Thyroid gland (tissue), 4 donors: ENCODE measurements around the gene KISS1R. TPM values are rescaled to one million over a fixed set of nuclear protein-coding genes. Genes with fewer than 3 reads are reported as not detected.

ENCODE experiments used
- DNase-seq, 2 donors: peaks; one replicate each; pipeline ENCODE4 v3.0.0-alpha.2; 2019
- H3K27ac ChIP-seq, 3 donors: fragments of 200-600 bp; sonication (generic); 1 replicate in 2 of 3; 2 replicates in 1 of 3; pipeline ENCODE4 v1.5.1; 2016 to 2019; ENCODE audit warnings: mild to moderate bottlenecking in 1 of 3, moderate library complexity in 1 of 3
- H3K27me3 ChIP-seq: fragments of 200-600 bp; sonication (generic); one replicate; pipeline ENCODE4 v1.5.1; 2019
- H3K36me3 ChIP-seq, 2 donors: fragments of 200-600 bp; sonication (generic); one replicate each; pipeline ENCODE4 v1.5.1; 2016 to 2019
- H3K4me1 ChIP-seq, 2 donors: fragments of 200-600 bp; sonication (generic); one replicate each; pipeline ENCODE4 v1.5.1; 2017 to 2019
- H3K4me3 ChIP-seq, 3 donors: fragments of 200-600 bp; sonication (generic); replicated peaks in 1 of 3; 1 replicate in 2 of 3; 2 replicates in 1 of 3; pipeline ENCODE4 v1.5.1; 2016; ENCODE audit warnings: mild to moderate bottlenecking in 1 of 3
- H3K9me3 ChIP-seq: fragments of 200-600 bp; sonication (generic); one replicate; pipeline ENCODE4 v1.5.1; 2017
- CTCF ChIP-seq, 6 experiments: fragments of 200-600 bp in 3 of 6; fragments of 450-650 bp in 3 of 6; sonication (generic) in 3 of 6; IDR thresholded peaks; one replicate each; pipeline ENCODE4 v1.5.1; 2016 to 2019; ENCODE audit warnings: antibody characterized with exemption in 6 of 6, mild to moderate bottlenecking in 2 of 6, inconsistent platforms in 1 of 6, moderate library complexity in 1 of 6
- POLR2A ChIP-seq, 2 donors: fragments of 450-650 bp; IDR thresholded peaks; one replicate each; pipeline ENCODE4 v1.6.1; 2017; ENCODE audit warnings: antibody characterized with exemption in 2 of 2, mild to moderate bottlenecking in 2 of 2, moderate library complexity in 1 of 2
- WGBS, 2 donors: methylation state at CpG; one replicate each; pipeline ENCODE4 v1.1.5; 2017; 5-methylcytosine and 5-hydroxymethylcytosine counted together
- intact Hi-C: fragments of 100-400 bp; cut with DNase I; formaldehyde crosslinking; loops from one replicate; pipeline ENCODE4 v1.15.1; 2023
- total RNA-seq, 4 donors: library from RNA; depleted of rRNA; stranded (reverse); fragments of >200 nt; gene quantifications; one replicate each; pipeline ENCODE4 v1.2.3, GENCODE V29; 2016

KISS1R gene
- total RNA-seq, 4 donors from 2014 or later, result not detected

DNA sequence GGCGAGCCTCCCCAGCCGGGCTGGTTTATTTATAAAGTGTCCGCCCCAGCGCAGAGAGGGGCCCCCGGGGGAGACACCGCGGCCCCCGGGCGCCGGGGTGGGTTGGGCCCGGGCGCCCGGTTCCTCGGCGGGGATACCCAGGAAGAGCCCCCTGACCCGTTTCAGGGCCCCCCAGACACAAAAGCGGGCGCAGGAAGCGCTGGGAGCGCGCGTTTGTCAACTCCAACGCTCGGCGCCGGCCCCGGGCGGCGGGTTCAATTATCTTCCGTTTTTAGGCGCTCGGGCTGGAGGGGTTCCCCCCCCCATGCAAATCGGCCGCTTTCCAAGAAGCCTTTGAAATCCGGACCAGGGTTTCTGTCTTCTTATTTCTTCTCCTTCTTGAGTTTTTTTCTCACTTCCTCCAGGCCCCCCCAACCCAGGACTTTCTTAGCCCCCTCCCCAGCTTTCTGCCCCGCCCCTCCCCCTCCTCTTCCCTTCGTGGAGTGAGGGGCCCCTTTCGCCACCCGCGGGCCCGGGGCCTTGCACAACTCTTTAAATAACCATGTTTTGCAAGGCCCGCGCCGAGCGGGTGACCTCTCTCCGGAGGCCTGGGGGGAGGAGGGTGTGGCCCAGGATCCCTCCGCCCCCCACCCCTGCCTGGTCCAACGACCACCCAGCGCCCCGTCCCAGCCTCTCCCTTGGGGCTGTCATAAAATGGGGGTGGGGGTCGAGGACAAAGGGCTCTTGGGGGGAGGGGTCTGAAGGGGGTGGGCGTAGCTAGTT, 9.6 kb downstream of the KISS1R start:
- TF ChIP-seq CTCF (IDR thresholded peaks at IDR 0.05) (no peak), POLR2A (IDR thresholded peaks at IDR 0.05) (no peak)
- Histone ChIP-seq H3K27me3 (no peaks in the 10 kb centered on the region), H3K9me3 (no peaks in the 10 kb centered on the region), H3K4me3 (peak overlapping the region; percentile 39 to 95 (median 51)), H3K27ac (peak overlapping the region; percentile 49 to 86 (median 73)), H3K4me1 (peaks cover 6 to 17% of the 10 kb centered on the region in 2 donors), H3K36me3 (no peaks in the 10 kb centered on the region)
- DNase-seq, result peak; percentile 53 to 55
- 0 to 1% methylated on average over 32 to 34 of the region's 52 CpGs for WGBS, 2 donors
- intact Hi-C loops, result loop anchor here (10.0 kb wide), 1 partner anchor 308 kb away; the partner anchor contains the start of gene CBARP

DNA sequence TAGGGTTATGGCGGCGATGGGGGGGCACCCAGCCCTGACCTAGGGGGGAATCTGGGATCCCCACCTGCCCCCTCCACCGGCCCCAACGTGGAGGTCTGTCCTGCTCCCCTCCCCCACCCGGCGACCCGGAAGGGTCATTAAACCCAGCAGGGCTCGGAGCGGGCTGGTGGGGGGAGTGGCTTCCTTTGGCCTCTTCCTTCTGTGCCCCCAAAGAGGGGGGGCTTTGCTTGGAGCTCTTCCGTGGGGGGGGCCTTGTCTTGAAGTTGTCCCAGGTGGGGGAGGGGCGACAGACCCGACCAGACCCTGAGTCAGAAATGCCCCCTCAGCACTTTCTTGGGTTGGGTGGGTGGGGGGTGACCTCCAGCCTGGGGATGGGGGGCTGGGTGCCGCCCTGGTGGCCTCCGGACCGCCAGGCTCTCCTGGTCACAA, 10.2 kb downstream of the KISS1R start:
- H3K4me3 ChIP-seq, result peak overlapping the region in 1 of 3 donors; percentile 95
- H3K27ac ChIP-seq, result peak overlapping the region in 2 of 3 donors; percentile 73 to 86
- TF ChIP-seq POLR2A (IDR thresholded peaks at IDR 0.05) (no peak), CTCF (IDR thresholded peaks at IDR 0.05) (no peak)
- H3K27me3 ChIP-seq, result no peaks in the 10 kb centered on the region
- no peak for DNase-seq
- no peaks in the 10 kb centered on the region for H3K36me3 ChIP-seq
- 20 to 32% methylated on average over 1 to 8 of the region's 15 CpGs for WGBS, 2 donors
- no peaks in the 10 kb centered on the region for H3K9me3 ChIP-seq
- intact Hi-C loops, result loop anchor here (10.0 kb wide), 1 partner anchor 307 kb away; the partner anchor contains the start of gene CBARP
- peaks cover 6 to 17% of the 10 kb centered on the region in 2 donors for H3K4me1 ChIP-seq

DNA sequence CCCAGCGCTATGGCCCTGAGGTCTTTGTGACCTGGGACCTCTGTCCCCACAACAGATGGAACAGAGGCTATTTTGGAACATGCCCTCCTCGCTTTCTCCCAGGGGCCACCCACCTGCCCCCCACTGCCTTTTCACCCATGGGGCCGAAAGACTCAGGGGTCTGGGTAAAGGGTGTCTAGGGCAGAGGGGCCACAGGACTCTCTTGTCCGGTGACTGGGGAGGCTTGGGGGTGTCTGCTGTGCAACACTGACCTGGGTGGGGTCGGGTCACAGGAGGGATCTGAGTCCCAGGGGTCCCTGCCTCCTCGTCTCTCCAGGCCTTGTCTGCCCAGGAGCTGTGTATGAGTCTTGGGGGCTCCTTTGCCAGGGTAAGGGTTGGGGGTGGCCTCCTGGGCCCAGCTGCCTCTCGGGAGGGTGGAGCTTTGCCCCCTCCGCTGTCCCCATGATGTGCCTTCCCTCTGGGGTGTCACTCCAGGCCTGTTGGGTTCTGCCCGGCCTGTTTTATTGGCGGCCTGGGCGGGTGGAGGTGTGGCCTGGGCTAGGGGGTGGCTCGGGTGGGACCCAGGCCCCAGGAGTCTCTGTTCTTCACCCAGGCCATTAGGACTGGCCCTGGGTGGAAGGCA, 10.8 kb downstream of the KISS1R start:
- H3K27ac ChIP-seq, result peak overlapping the region in 2 of 3 donors; percentile 73 to 86
- H3K4me1 ChIP-seq, result peaks cover 6 to 17% of the 10 kb centered on the region in 2 donors
- TF ChIP-seq POLR2A (IDR thresholded peaks at IDR 0.05), result no peak
- H3K9me3 ChIP-seq, result no peaks in the 10 kb centered on the region
- intact Hi-C loops, result loop anchor here (10.0 kb wide), 1 partner anchor 307 kb away; the partner anchor contains the start of gene CBARP
- H3K36me3 ChIP-seq, result no peaks in the 10 kb centered on the region
- no peaks in the 10 kb centered on the region for H3K27me3 ChIP-seq
- peak overlapping the region in 1 of 3 donors; percentile 95 for H3K4me3 ChIP-seq
- WGBS, 2 donors, result 81 to 88% methylated on average over 4 to 9 of the region's 12 CpGs
- no peak for DNase-seq

DNA sequence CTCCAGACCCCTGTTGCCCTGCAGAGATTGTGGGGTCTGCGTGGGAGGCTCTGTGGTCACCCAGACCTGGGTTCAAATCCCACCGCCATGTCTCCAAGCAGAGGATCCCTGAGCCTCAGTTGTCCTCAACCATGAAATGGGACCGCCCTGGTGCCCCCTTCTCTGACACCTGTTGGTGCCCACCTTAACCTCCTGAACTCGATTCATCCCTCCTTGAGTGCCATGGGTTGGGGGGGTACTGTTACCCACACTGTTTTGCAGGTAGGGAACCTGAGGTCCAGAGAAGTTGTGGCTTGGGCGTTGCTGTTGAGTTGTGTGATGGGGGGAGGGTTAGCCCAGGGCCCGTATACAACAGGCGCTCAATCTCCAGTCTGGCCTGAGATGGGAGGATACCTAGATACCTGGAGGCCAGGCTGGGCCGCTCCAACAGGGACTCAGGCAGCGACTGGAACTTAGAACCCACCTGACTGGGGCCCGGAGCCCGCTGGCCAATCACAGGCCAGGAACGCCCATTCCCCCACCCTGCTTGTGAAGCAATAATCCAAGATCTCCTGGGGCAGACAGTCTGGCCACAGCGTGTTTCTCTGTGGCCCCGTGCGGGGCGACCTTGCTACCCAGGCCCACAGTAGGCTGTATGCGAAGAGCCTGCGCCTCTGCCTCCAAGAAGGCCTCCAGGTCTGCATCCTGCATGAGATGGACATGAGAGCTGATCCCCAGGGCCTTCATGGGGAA, 11.5 kb downstream of the KISS1R start:
- Histone ChIP-seq H3K4me3 (no peak overlapping the region), H3K27ac (no peak overlapping the region), H3K36me3 (no peaks in the 10 kb centered on the region), H3K9me3 (no peaks in the 10 kb centered on the region), H3K27me3 (no peaks in the 10 kb centered on the region), H3K4me1 (peaks cover 6 to 18% of the 10 kb centered on the region in 2 donors)
- intact Hi-C loops, result loop anchor here (10.0 kb wide), 1 partner anchor 306 kb away; the partner anchor contains the start of gene CBARP
- 95 to 100% methylated on average over 2 to 17 of the region's 18 CpGs for WGBS, 2 donors
- TF ChIP-seq POLR2A (IDR thresholded peaks at IDR 0.05), result no peak
- no peak for TF ChIP-seq CTCF (IDR thresholded peaks at IDR 0.05)
- no peak for DNase-seq

GRCh38 chr19:929203-929890, 12.2 kb downstream of the KISS1R start:
- Histone ChIP-seq H3K27ac (no peak overlapping the region), H3K4me3 (no peak overlapping the region), H3K9me3 (no peaks in the 10 kb centered on the region), H3K36me3 (no peaks in the 10 kb centered on the region), H3K4me1 (peaks cover 11 to 25% of the 10 kb centered on the region in 2 donors), H3K27me3 (no peaks in the 10 kb centered on the region)
- no peak for DNase-seq
- 96 to 97% methylated on average over 9 to 13 of the region's 51 CpGs for whole genome bisulfite sequencing, 2 donors
- TF ChIP-seq CTCF (IDR thresholded peaks at IDR 0.05) (no peak), POLR2A (IDR thresholded peaks at IDR 0.05) (no peak)
- intact Hi-C loops, result loop anchor here (10.0 kb wide), 1 partner anchor 305 kb away; the partner anchor contains the start of gene CBARP
